ENCODE results near the gene HDAC4.

DNA sequence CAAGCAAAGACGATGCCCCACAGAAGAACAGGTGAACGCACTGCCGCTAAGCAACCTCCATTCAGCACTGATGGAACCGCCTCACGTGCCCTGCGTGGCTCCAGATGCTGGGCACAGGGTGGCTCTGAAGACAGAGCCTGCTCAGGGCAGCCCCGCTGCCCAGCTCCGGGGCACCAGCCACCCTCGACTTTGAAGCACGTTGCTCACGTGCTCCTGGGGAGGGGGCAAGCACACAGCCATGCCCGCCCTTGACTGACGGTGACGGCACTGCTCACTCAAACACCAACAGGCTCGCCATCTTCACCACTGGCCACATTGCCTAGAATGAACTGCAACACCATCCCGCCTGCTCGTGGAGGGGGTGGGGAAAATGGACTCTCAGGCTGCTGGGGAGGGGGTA is 251.3 kb downstream of the HDAC4 start:
- TF ChIP-seq, protein P1, sequence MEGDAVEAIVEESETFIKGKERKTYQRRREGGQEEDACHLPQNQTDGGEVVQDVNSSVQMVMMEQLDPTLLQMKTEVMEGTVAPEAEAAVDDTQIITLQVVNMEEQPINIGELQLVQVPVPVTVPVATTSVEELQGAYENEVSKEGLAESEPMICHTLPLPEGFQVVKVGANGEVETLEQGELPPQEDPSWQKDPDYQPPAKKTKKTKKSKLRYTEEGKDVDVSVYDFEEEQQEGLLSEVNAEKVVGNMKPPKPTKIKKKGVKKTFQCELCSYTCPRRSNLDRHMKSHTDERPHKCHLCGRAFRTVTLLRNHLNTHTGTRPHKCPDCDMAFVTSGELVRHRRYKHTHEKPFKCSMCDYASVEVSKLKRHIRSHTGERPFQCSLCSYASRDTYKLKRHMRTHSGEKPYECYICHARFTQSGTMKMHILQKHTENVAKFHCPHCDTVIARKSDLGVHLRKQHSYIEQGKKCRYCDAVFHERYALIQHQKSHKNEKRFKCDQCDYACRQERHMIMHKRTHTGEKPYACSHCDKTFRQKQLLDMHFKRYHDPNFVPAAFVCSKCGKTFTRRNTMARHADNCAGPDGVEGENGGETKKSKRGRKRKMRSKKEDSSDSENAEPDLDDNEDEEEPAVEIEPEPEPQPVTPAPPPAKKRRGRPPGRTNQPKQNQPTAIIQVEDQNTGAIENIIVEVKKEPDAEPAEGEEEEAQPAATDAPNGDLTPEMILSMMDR (conservative IDR thresholded peaks at IDR 0.05; ENCODE audit: low read depth, low read length): no peak
- TF ChIP-seq POLR2A (IDR thresholded peaks at IDR 0.05; ENCODE audit: low read depth, low read length): no peak
- no peak for TF ChIP-seq FOS (IDR thresholded peaks at IDR 0.05; ENCODE audit: low read depth, low read length)
- no peak for TF ChIP-seq RFX5 (IDR thresholded peaks at IDR 0.05; ENCODE audit: low read depth, low read length)
- no peak for TF ChIP-seq RCOR1 (IDR thresholded peaks at IDR 0.05; ENCODE audit: insufficient replicate concordance, low read length)
- TF ChIP-seq, protein P2, sequence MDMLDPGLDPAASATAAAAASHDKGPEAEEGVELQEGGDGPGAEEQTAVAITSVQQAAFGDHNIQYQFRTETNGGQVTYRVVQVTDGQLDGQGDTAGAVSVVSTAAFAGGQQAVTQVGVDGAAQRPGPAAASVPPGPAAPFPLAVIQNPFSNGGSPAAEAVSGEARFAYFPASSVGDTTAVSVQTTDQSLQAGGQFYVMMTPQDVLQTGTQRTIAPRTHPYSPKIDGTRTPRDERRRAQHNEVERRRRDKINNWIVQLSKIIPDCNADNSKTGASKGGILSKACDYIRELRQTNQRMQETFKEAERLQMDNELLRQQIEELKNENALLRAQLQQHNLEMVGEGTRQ (IDR thresholded peaks at IDR 0.05; ENCODE audit: low read depth, low read length): no peak
- TF ChIP-seq, protein P3, sequence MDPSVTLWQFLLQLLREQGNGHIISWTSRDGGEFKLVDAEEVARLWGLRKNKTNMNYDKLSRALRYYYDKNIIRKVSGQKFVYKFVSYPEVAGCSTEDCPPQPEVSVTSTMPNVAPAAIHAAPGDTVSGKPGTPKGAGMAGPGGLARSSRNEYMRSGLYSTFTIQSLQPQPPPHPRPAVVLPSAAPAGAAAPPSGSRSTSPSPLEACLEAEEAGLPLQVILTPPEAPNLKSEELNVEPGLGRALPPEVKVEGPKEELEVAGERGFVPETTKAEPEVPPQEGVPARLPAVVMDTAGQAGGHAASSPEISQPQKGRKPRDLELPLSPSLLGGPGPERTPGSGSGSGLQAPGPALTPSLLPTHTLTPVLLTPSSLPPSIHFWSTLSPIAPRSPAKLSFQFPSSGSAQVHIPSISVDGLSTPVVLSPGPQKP (IDR thresholded peaks at IDR 0.05; ENCODE audit: borderline replicate concordance, low read depth, low read length): no peak
- TF ChIP-seq MAFK (IDR thresholded peaks at IDR 0.05; ENCODE audit: low read depth, low read length): no peak
- no peak for TF ChIP-seq RAD21 (IDR thresholded peaks at IDR 0.05; ENCODE audit: low read length)

Measured in IMR-90 (cell line).